HUES64 (cell line): ENCODE results near the gene NT5C3A. TPM values are rescaled to one million over a fixed set of nuclear protein-coding genes. Genes with fewer than 3 reads are reported as not detected.
A peak's percentile ranks its signal among the peaks of the same experiment; 100 is the strongest.
"Not testable (repeated sequence)": the region's sequence is repeated elsewhere in the genome, so short reads cannot be mapped to it uniquely, and the experiment has no call there.

Experiments used
- H3K27ac ChIP-seq: 2 replicates; pipeline ENCODE4 v1.7.0; 2013; ENCODE audit warnings: low read depth, low read length, inconsistent platforms
- H3K27me3 ChIP-seq: 2 replicates; pipeline ENCODE4 v1.6.1; 2013; ENCODE audit warnings: mild to moderate bottlenecking, low read length; ENCODE audit not compliant: insufficient read depth
- H3K36me3 ChIP-seq: 2 replicates; pipeline ENCODE4 v1.6.1; 2013; ENCODE audit warnings: mild to moderate bottlenecking, low read length; ENCODE audit not compliant: insufficient read depth
- H3K4me1 ChIP-seq: 2 replicates; pipeline ENCODE4 v1.6.1; 2013; ENCODE audit warnings: mild to moderate bottlenecking, low read length, moderate library complexity; ENCODE audit not compliant: insufficient read depth
- H3K4me3 ChIP-seq: 2 replicates; pipeline ENCODE4 v1.5.1; 2013; ENCODE audit warnings: mild to moderate bottlenecking, low read length, moderate library complexity
- H3K9ac ChIP-seq: 2 replicates; pipeline ENCODE4 v1.6.1; 2013; ENCODE audit warnings: mild to moderate bottlenecking, low read depth, low read length
- H3K9me3 ChIP-seq: 2 replicates; pipeline ENCODE4 v1.6.1; 2013; ENCODE audit warnings: low read depth, low read length; ENCODE audit not compliant: insufficient read depth
- WGBS: fragments of 150-250, 120-280 bp; methylation state at CpG from one replicate; pipeline ENCODE4 v1.1.7; 2013; ENCODE audit warnings: missing lambda C conversion rate; 5-methylcytosine and 5-hydroxymethylcytosine counted together
- polyA plus RNA-seq, 2 experiments: library from polyadenylated mRNA; stranded (reverse); fragments of 50-300 nt; gene quantifications; one replicate each; pipeline ENCODE4 v1.2.3, GENCODE V29; 2013

Gene NT5C3A
- polyA plus RNA-seq (2013, experiment 1 of 2): 20.6 TPM
- 24.2 TPM for polyA plus RNA-seq (2013, experiment 2 of 2)

DNA sequence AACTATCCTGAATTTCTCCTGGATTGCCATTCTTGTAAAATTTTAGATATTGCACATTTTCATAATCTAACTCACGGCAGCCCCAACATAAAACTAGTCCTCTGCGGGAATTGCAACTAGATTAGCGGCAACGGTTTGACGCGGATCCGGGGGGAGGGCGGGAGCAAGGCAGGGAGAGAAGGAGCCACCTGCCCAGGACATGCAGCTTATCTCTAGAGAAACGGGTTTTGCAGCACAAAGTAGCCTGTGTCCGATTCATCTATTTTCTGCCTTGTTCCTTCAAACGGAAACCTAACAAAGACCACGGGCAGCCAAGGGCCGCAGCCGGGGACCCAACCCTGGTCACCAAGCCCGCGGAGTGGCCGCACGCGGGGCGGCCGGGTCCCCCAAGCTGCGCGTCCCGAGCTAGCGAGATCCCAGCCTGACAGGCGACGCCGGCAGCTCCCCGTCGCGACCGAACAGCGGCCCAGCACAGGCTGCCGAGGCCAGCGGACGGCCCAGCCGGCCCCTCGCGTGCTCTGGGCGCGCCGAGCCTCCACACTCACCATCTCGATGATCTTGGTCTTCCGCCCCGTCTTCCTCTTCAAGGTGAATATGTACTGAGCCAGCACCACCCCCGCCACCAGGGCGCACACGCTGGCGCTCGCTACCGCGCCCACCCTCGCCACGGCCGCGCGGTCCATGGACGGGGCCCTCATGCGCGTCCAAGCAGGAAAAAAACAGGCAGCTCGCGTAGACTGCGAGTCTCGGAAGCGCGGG is at the start of gene NT5C3A:
Gene NT5C3A, minus strand, starts transcription at position 754 of the 759 bp plus-strand sequence. Its CDS starts 71 bp downstream, at position 683.
- H3K9ac ChIP-seq: peak within 1 kb of the TSS; percentile 84
- H3K36me3 ChIP-seq: no peaks in the 10 kb centered on the region
- peak within 1 kb of the TSS; percentile 91 for H3K27ac ChIP-seq
- under 1% methylated on average over 66 of the region's 66 CpGs for WGBS
- H3K4me1 ChIP-seq: peaks cover 12% of the 10 kb centered on the region
- H3K4me3 ChIP-seq: peak within 1 kb of the TSS; percentile 86
- H3K9me3 ChIP-seq: peaks cover 10% of the 10 kb centered on the region; the same call in 1 of the 2 replicates
- no peaks in the 10 kb centered on the region for H3K27me3 ChIP-seq

GRCh38 chr7:33111614-33112013 is 49.0 kb upstream of the NT5C3A start:
- peaks cover 25% of the 10 kb centered on the region for H3K27me3 ChIP-seq
- H3K27ac ChIP-seq: no peak overlapping the region
- WGBS: 83% methylated on average over 3 of the region's 3 CpGs
- H3K9me3 ChIP-seq: no peaks in the 10 kb centered on the region
- peaks cover 11% of the 10 kb centered on the region for H3K4me1 ChIP-seq
- no peak overlapping the region for H3K9ac ChIP-seq
- H3K4me3 ChIP-seq: no peak overlapping the region
- no peaks in the 10 kb centered on the region for H3K36me3 ChIP-seq

- Histone ChIP-seq H3K27me3 (peaks cover 25% of the 10 kb centered on the region), H3K36me3 (no peaks in the 10 kb centered on the region), H3K27ac (no peak overlapping the region), H3K9ac (no peak overlapping the region), H3K4me3 (peak overlapping the region; percentile 62), H3K9me3 (no peaks in the 10 kb centered on the region), H3K4me1 (peaks cover 11% of the 10 kb centered on the region)
- WGBS: 45% methylated on average over 10 of the region's 11 CpGs
These were observed 47.2 kb upstream of the NT5C3A start for GRCh38 chr7:33109758-33110238.

DNA sequence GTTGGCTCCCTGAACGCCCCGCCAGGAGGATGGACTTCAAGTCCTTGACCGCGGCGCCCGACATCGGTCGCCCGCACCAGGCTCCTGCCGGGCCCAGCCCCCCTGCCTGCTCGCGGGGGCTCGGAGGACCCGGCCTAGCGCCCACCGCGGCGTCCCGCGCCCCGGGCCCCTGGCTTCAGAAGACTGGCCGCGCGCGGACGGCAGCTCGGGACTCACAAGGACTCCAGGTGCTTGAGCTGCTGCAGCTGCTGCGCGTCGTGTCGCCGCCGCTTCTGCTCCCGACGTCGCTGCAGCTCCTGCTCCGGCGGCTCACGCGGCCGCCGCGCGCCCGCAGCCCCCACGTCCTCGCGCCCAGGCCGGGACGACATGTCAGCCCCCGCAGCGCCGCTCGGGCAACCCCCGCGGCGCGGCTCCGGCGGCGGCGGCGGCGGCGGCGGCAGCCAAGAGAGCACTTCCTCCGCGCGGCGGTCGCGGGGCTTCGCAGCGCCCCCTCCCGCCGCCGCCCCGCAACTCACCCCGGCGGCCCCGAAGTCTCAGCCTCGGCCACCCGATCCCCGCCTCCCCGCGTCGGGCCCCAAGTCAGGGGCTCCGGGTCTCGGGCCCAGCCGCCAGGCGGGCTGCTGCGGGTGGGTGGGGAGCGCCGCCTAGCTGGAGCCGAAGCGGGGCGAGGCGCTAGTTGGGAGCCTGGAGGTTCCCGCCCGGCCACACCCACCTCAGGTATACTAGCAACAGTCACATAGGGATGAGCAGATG is 46.6 kb upstream of the NT5C3A start, which contains the start of gene RP9:
Gene RP9, minus strand, starts transcription at position 400 of the 753 bp plus-strand sequence. Its CDS starts 32 bp downstream, at position 368.
- peak within 1 kb of the TSS; percentile 37; the same call in 1 of the 2 replicates for H3K27ac ChIP-seq
- peaks cover 11% of the 10 kb centered on the region for H3K4me1 ChIP-seq
- H3K36me3 ChIP-seq: no peaks in the 10 kb centered on the region
- peaks cover 25% of the 10 kb centered on the region for H3K27me3 ChIP-seq
- H3K9ac ChIP-seq: peak within 1 kb of the TSS; percentile 89
- H3K4me3 ChIP-seq: peak within 1 kb of the TSS; percentile 96
- under 1% methylated on average over 96 of the region's 100 CpGs for WGBS
- H3K9me3 ChIP-seq: no peaks in the 10 kb centered on the region

DNA sequence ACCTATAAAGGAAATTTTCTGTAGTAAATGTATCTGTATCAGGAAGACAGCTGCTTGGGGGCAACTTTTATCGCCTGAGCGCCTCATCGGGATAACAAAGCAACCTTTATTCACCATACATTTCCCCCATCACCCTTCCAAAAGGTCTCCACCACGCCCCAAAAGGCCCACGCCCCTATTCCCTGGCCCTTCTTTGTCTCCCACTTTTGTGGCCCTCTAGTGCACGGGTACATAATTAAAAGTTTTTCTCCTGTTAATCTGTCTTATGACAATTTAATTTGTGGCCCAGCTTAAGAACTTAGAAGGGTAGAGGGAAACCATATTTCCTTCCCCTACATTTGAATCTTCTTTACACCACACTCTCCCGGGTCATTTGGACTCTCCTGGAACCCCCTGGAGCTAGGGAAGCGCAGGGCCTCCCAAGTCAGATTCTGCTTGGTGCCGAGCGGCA is 46.0 kb upstream of the NT5C3A start:
- H3K36me3 ChIP-seq: peaks cover 1% of the 10 kb centered on the region; the same call in 1 of the 2 replicates
- peaks cover 11% of the 10 kb centered on the region for H3K4me1 ChIP-seq
- H3K9ac ChIP-seq: peak overlapping the region; percentile 89
- WGBS: 2% methylated on average over 10 of the region's 10 CpGs
- H3K27me3 ChIP-seq: peaks cover 25% of the 10 kb centered on the region
- H3K27ac ChIP-seq: peak overlapping the region; percentile 37; the same call in 1 of the 2 replicates
- no peaks in the 10 kb centered on the region for H3K9me3 ChIP-seq
- peak overlapping the region; percentile 96 for H3K4me3 ChIP-seq

- peaks cover 25% of the 10 kb centered on the region for H3K27me3 ChIP-seq
- H3K9me3 ChIP-seq: no peaks in the 10 kb centered on the region
- no peak overlapping the region for H3K9ac ChIP-seq
- H3K4me1 ChIP-seq: peaks cover 11% of the 10 kb centered on the region
- H3K36me3 ChIP-seq: peaks cover 12% of the 10 kb centered on the region
- H3K4me3 ChIP-seq: peak overlapping the region; percentile 96
- 41% methylated on average over 7 of the region's 7 CpGs for WGBS
- H3K27ac ChIP-seq: no peak overlapping the region
These were observed 44.8 kb upstream of the NT5C3A start for GRCh38 chr7:33107136-33108066.

DNA sequence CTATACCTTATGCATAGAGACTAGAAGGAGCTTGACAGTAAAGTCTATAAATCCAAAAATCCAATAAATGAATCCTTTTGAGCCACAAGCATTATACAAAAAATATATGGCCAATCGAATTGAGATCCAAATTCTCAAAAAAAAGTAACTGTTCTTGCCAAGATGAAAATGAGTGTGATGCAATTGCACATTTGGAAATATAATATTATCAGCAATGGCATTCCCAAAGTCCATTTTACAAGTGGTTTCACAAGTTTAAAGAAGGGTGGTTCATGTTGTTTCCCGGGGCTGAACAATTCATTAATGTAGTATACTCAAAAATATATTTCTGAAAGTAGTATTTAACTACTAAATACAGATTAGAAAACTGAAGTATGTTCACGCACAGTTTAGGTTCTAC is 39.3 kb upstream of the NT5C3A start:
- Histone ChIP-seq H3K27me3 (no peaks in the 10 kb centered on the region), H3K36me3 (peaks cover 57% of the 10 kb centered on the region), H3K4me1 (no peaks in the 10 kb centered on the region), H3K9ac (no peak overlapping the region), H3K4me3 (no peak overlapping the region), H3K27ac (no peak overlapping the region), H3K9me3 (no peaks in the 10 kb centered on the region)
- WGBS: 89% methylated on average over 2 of the region's 3 CpGs

DNA sequence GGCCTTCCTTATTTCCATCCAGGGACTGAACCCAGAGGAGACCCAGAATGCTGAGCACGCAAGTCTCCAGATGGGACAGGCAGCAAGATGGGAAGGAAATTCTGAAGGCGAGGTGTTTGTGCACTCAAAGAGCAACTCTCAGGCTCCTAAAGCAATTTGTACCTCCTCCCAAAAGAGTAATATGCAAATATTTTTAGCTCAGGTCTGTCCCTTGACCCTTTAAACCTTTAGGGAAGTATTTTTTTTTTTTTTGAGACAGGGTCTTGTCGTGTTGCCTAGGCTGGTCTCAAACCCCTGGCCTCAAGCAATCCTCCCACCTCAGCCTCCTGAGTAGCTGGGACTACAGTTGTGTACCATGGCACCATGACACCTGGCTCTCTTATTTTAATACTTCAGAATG is 38.2 kb upstream of the NT5C3A start:
- H3K9me3 ChIP-seq: no peaks in the 10 kb centered on the region
- no peaks in the 10 kb centered on the region for H3K4me1 ChIP-seq
- 94% methylated on average over 3 of the region's 3 CpGs for WGBS
- no peak overlapping the region for H3K27ac ChIP-seq
- no peaks in the 10 kb centered on the region for H3K27me3 ChIP-seq
- no peak overlapping the region for H3K4me3 ChIP-seq
- peaks cover 69% of the 10 kb centered on the region for H3K36me3 ChIP-seq
- no peak overlapping the region for H3K9ac ChIP-seq

GRCh38 chr7:33099154-33099940 is 36.8 kb upstream of the NT5C3A start:
- peaks cover 80% of the 10 kb centered on the region for H3K36me3 ChIP-seq
- no peaks in the 10 kb centered on the region for H3K4me1 ChIP-seq
- no peaks in the 10 kb centered on the region for H3K27me3 ChIP-seq
- no peak overlapping the region for H3K4me3 ChIP-seq
- H3K9ac ChIP-seq: no peak overlapping the region
- H3K9me3 ChIP-seq: no peaks in the 10 kb centered on the region
- WGBS: 68% methylated on average over 4 of the region's 4 CpGs
- H3K27ac ChIP-seq: no peak overlapping the region

- H3K36me3 ChIP-seq: peaks cover 63% of the 10 kb centered on the region
- not testable (repeated sequence) for H3K27ac ChIP-seq, H3K4me1 ChIP-seq, H3K9ac ChIP-seq, H3K9me3 ChIP-seq, H3K4me3 ChIP-seq, H3K27me3 ChIP-seq
- WGBS: 91% methylated on average over 2 of the region's 6 CpGs
These were observed 32.2 kb upstream of the NT5C3A start for GRCh38 chr7:33094745-33095275.
